ENCODE results near the gene GALT.

GALT gene

DNA sequence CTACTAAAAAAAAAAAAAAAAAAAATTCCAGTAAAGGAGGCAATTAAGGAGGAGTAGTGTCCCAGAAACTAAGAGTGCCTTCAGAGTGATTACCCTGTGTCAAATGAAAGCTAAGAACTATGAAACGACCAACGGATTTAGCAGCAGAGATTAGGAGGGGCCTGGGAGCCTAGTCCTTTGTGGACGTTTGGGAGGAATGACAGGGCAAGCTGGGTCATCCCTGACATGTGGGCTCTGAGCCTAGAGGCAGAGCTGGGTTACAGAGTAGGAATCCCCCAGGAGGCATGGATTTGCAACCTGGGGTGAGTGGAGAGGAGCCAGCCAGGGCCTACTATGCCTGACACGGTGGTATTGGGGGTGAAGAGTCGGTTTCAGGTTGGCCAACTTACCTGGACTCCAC lies 13.3 kb upstream of the GALT start:
- Histone ChIP-seq H3K27ac (ENCODE audit: low read length) (no peak overlapping the region), H3K79me2 (ENCODE audit: low read length) (peaks cover 25% of the 10 kb centered on the region), H3K4me1 (ENCODE audit: low read length) (0 out of 2 replicates have a peak, but pooled peaks cover 4% of the 10 kb centered on the region), H4K20me1 (ENCODE audit: insufficient read depth, low read length) (no peaks in the 10 kb centered on the region), H3K27me3 (replicated peaks; ENCODE audit: insufficient read depth, low read length) (peaks cover 29% of the 10 kb centered on the region), H3K4me3 (ENCODE audit: low read length) (no peak overlapping the region), H3K4me2 (ENCODE audit: low read depth, low read length) (no peak overlapping the region), H3K9ac (ENCODE audit: low read length) (no peak overlapping the region), H3K9me2 (replicated peaks; ENCODE audit: insufficient read depth, low read length) (no peaks in the 10 kb centered on the region), H3F3A (ENCODE audit: insufficient read depth, low read length) (peaks cover 7% of the 10 kb centered on the region; the same call in 1 of the 2 replicates), H2AFZ (ENCODE audit: low read length) (no peak overlapping the region), H3K9me3 (replicated peaks; ENCODE audit: insufficient read depth, low read length) (no peaks in the 10 kb centered on the region), H3K36me3 (replicated peaks; ENCODE audit: insufficient read depth, low read length) (no peaks in the 10 kb centered on the region)
- DNase-seq, result no peak
- TF ChIP-seq, protein P1, sequence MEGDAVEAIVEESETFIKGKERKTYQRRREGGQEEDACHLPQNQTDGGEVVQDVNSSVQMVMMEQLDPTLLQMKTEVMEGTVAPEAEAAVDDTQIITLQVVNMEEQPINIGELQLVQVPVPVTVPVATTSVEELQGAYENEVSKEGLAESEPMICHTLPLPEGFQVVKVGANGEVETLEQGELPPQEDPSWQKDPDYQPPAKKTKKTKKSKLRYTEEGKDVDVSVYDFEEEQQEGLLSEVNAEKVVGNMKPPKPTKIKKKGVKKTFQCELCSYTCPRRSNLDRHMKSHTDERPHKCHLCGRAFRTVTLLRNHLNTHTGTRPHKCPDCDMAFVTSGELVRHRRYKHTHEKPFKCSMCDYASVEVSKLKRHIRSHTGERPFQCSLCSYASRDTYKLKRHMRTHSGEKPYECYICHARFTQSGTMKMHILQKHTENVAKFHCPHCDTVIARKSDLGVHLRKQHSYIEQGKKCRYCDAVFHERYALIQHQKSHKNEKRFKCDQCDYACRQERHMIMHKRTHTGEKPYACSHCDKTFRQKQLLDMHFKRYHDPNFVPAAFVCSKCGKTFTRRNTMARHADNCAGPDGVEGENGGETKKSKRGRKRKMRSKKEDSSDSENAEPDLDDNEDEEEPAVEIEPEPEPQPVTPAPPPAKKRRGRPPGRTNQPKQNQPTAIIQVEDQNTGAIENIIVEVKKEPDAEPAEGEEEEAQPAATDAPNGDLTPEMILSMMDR (IDR thresholded peaks at IDR 0.05; ENCODE audit: low read length), result no peak
- TF ChIP-seq EZH2phosphoT487 (IDR thresholded peaks at IDR 0.05; ENCODE audit: low read length) (no peak), EZH2 (optimal IDR thresholded peaks at IDR 0.05; ENCODE audit: low read depth, low read length) (no peak)

DNA sequence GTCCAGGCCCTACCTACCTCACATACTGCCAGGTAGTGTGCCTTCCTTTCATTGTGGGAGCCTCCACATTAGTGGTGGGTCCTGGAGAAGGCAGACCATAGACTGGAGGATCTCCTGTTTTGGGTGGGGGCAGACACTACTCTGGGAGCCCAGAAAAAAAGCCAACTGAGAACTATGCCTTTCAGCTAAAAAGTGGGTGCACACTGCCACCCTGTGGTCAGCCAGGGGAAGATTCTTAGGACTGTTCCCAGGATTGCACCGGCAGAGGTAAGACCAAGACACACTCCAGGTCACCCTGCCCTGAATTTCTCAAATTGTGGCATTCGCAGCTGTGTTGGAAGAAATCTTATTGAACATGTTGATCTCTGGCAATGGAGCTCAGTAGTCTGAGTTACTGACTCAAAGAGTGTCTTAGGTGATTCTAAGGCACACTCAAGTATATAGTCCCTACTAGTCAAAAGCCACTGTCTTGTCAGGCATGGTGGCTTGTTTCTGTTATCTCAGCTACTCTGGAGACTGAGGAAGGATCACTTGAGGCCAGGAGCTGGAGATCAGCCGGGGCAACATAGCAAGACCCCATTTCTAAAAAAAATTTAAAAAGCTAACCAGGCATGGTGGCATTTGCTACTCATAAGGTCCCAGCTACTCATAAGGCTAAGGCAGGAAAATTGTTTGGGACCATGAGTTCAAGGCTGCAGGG lies 12.5 kb upstream of the GALT start:
- Histone ChIP-seq H3K27me3 (replicated peaks; ENCODE audit: insufficient read depth, low read length) (peaks cover 24% of the 10 kb centered on the region), H3K9me3 (replicated peaks; ENCODE audit: insufficient read depth, low read length) (no peaks in the 10 kb centered on the region), H3K27ac (ENCODE audit: low read length) (no peak overlapping the region), H3K4me1 (ENCODE audit: low read length) (peaks cover 8% of the 10 kb centered on the region), H3K36me3 (replicated peaks; ENCODE audit: insufficient read depth, low read length) (no peaks in the 10 kb centered on the region), H3K4me2 (ENCODE audit: low read depth, low read length) (no peak overlapping the region), H4K20me1 (ENCODE audit: insufficient read depth, low read length) (no peaks in the 10 kb centered on the region), H3K9ac (ENCODE audit: low read length) (no peak overlapping the region), H3K79me2 (ENCODE audit: low read length) (peaks cover 25% of the 10 kb centered on the region), H3F3A (ENCODE audit: insufficient read depth, low read length) (peaks cover 7% of the 10 kb centered on the region; the same call in 1 of the 2 replicates), H3K9me2 (replicated peaks; ENCODE audit: insufficient read depth, low read length) (no peaks in the 10 kb centered on the region), H2AFZ (ENCODE audit: low read length) (no peak overlapping the region), H3K4me3 (ENCODE audit: low read length) (no peak overlapping the region)
- DNase-seq, result peak; percentile 62
- TF ChIP-seq EZH2phosphoT487 (IDR thresholded peaks at IDR 0.05; ENCODE audit: low read length), result no peak
- TF ChIP-seq, protein P1 (IDR thresholded peaks at IDR 0.05; ENCODE audit: low read length), result peak; percentile 90

DNA sequence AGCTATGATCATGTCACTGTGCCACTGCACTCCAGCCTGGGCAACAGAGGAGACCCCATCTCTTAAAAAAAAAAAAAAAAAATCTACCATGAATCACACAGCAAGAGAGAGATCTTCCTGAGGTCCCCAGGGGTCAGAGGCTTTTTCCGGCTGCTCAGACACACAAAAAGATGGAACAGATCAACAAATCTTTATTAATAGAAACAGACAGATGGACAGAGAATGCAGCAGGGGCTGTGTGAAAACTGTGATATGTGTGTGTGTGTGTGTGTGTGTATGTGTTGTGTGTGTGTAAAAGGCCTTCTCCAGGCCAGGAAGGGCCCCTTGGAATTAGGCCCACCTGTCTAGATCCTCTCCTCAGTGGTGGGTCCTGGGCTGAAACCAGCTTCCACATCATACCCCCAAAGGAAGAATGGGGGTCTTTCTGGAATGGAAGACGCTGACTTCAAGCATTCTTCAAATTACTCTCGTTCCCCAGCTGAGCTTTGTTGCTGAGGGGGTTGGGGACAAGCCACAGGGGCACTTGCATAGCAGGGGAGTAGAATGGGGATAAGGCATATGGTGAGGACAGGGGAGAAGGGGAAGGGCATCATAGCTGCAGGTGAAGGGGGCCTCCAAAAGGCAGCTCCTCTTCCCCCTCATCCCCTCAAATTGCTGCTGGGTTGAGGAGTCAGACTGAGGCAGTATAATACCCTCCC lies 11.8 kb upstream of the GALT start:
- Histone ChIP-seq H3K9ac (ENCODE audit: low read length) (no peak overlapping the region), H3F3A (ENCODE audit: insufficient read depth, low read length) (peaks cover 7% of the 10 kb centered on the region; the same call in 1 of the 2 replicates), H3K9me3 (replicated peaks; ENCODE audit: insufficient read depth, low read length) (no peaks in the 10 kb centered on the region), H3K4me1 (ENCODE audit: low read length) (peaks cover 4% of the 10 kb centered on the region), H3K9me2 (replicated peaks; ENCODE audit: insufficient read depth, low read length) (no peaks in the 10 kb centered on the region), H3K27me3 (replicated peaks; ENCODE audit: insufficient read depth, low read length) (peaks cover 17% of the 10 kb centered on the region), H4K20me1 (ENCODE audit: insufficient read depth, low read length) (no peaks in the 10 kb centered on the region), H3K36me3 (replicated peaks; ENCODE audit: insufficient read depth, low read length) (no peaks in the 10 kb centered on the region), H3K27ac (ENCODE audit: low read length) (no peak overlapping the region), H3K4me3 (ENCODE audit: low read length) (no peak overlapping the region), H2AFZ (ENCODE audit: low read length) (no peak overlapping the region), H3K79me2 (ENCODE audit: low read length) (peaks cover 25% of the 10 kb centered on the region), H3K4me2 (ENCODE audit: low read depth, low read length) (no peak overlapping the region)
- no peak for TF ChIP-seq EZH2 (optimal IDR thresholded peaks at IDR 0.05; ENCODE audit: low read depth, low read length)
- no peak for TF ChIP-seq EZH2phosphoT487 (IDR thresholded peaks at IDR 0.05; ENCODE audit: low read length)
- TF ChIP-seq, protein P1 (IDR thresholded peaks at IDR 0.05; ENCODE audit: low read length), result no peak
- no peak for DNase-seq
